Testis (tissue), 3 donors: ENCODE results near the gene DENND10. TPM values are rescaled to one million over a fixed set of nuclear protein-coding genes. Genes with fewer than 3 reads are reported as not detected.
A peak's percentile ranks its signal among the peaks of the same experiment; 100 is the strongest.
"Not testable (repeated sequence)": the region's sequence is repeated elsewhere in the genome, so short reads cannot be mapped to it uniquely, and the experiment has no call there.

Source experiments
- DNase-seq: peaks from one replicate; pipeline ENCODE4 v3.0.0-alpha.2; 2019
- H3K27ac ChIP-seq, 2 donors: fragments of 200-600 bp; sonication (generic); one replicate each; pipeline ENCODE4 v1.5.1; 2019
- H3K27me3 ChIP-seq: fragments of 200-600 bp; sonication (generic); one replicate; pipeline ENCODE4 v1.5.1; 2019
- H3K36me3 ChIP-seq: fragments of 200-600 bp; sonication (generic); one replicate; pipeline ENCODE4 v1.5.1; 2017; ENCODE audit warnings: low read depth; ENCODE audit errors: missing control alignments
- H3K4me1 ChIP-seq: fragments of 200-600 bp; sonication (generic); one replicate; pipeline ENCODE4 v1.5.1; 2019
- H3K4me3 ChIP-seq, 2 donors: fragments of 200-600 bp; sonication (generic); one replicate each; pipeline ENCODE4 v1.5.1; 2017 to 2019
- H3K9me3 ChIP-seq: fragments of 200-600 bp; sonication (generic); one replicate; pipeline ENCODE4 v1.5.1; 2017
- CTCF ChIP-seq, 3 experiments: fragments of 450-650 bp in 2 of 3; fragments of 200-600 bp in 1 of 3; sonication (generic) in 1 of 3; IDR thresholded peaks; one replicate each; pipeline ENCODE4 v1.5.1; 2016 to 2019; ENCODE audit warnings: antibody characterized with exemption in 3 of 3, mild to moderate bottlenecking in 2 of 3, moderate library complexity in 1 of 3
- POLR2A ChIP-seq: fragments of 450-650 bp; IDR thresholded peaks from one replicate; pipeline ENCODE4 v1.6.1; 2017; ENCODE audit warnings: antibody characterized with exemption, mild to moderate bottlenecking, moderate library complexity
- WGBS, 2 donors: methylation state at CpG; one replicate each; pipeline ENCODE4 v1.1.5; 2018; 5-methylcytosine and 5-hydroxymethylcytosine counted together
- intact Hi-C: fragments of 100-400 bp; cut with DNase I; formaldehyde crosslinking; loops from one replicate; pipeline ENCODE4 v1.15.1; 2023; ENCODE audit warnings: low total_unique reads
- polyA plus RNA-seq: library from polyadenylated mRNA; stranded (reverse); fragments of 350-450 nt; fragmentation: Illumina TruSeq; extraction: RNeasy Lipid Tissue Mini Kit (QIAGEN cat#74804); gene quantifications from one replicate; pipeline ENCODE4 v1.2.3, GENCODE V29; 2014; ENCODE audit warnings: low read depth, low replicate concordance; ENCODE audit not compliant: insufficient read depth
- total RNA-seq, 2 donors: library from RNA; depleted of rRNA; stranded (reverse); fragments of >200 nt; gene quantifications; one replicate each; pipeline ENCODE4 v1.2.3, GENCODE V29; 2016

The DENND10 gene
- total and polyA plus RNA-seq, 3 donors from 2014 or later, result 18.9 to 29.6 (median 27.3) TPM

- no peak for DNase-seq
- Histone ChIP-seq H3K9me3 (no peaks in the 10 kb centered on the region), H3K36me3 (no peaks in the 10 kb centered on the region), H3K4me1 (no peaks in the 10 kb centered on the region), H3K27ac (no peak overlapping the region), H3K27me3 (no peaks in the 10 kb centered on the region), H3K4me3 (no peak overlapping the region)
- TF ChIP-seq CTCF (IDR thresholded peaks at IDR 0.05), result no peak
- no peak for TF ChIP-seq POLR2A
- intact Hi-C loops, result no loop called here
- 87 to 90% methylated on average over 7 of the region's 7 CpGs for WGBS, 2 donors
These were observed 32.2 kb downstream of the DENND10 start for GRCh38 chr10:119136084-119136483.

- DNase-seq, H3K27ac ChIP-seq, H3K4me3 ChIP-seq, H3K9me3 ChIP-seq, H3K36me3 ChIP-seq, H3K27me3 ChIP-seq, intact Hi-C loops, H3K4me1 ChIP-seq: not testable (repeated sequence)
- WGBS, 2 donors, result 76 to 78% methylated on average over 8 of the region's 8 CpGs
These were observed 34.0 kb downstream of the DENND10 start for GRCh38 chr10:119137878-119138277.

GRCh38 chr10:119138346-119139306, 34.7 kb downstream of the DENND10 start:
- intact Hi-C loops, result no loop called here
- Histone ChIP-seq H3K36me3 (no peaks in the 10 kb centered on the region), H3K27me3 (no peaks in the 10 kb centered on the region), H3K27ac (no peak overlapping the region), H3K9me3 (no peaks in the 10 kb centered on the region), H3K4me1 (no peaks in the 10 kb centered on the region), H3K4me3 (no peak overlapping the region)
- TF ChIP-seq POLR2A (no peak), CTCF (IDR thresholded peaks at IDR 0.05) (no peak)
- 77 to 82% methylated on average over 16 of the region's 16 CpGs for WGBS, 2 donors
- no peak for DNase-seq

GRCh38 chr10:119139464-119140067, 35.7 kb downstream of the DENND10 start:
- TF ChIP-seq CTCF (IDR thresholded peaks at IDR 0.05), result peak in 1 of 3 experiments; percentile 22
- TF ChIP-seq POLR2A, result no peak
- Histone ChIP-seq H3K9me3 (no peaks in the 10 kb centered on the region), H3K36me3 (no peaks in the 10 kb centered on the region), H3K27ac (no peak overlapping the region), H3K4me3 (no peak overlapping the region), H3K27me3 (no peaks in the 10 kb centered on the region), H3K4me1 (no peaks in the 10 kb centered on the region)
- intact Hi-C loops, result no loop called here
- 88 to 91% methylated on average over 8 to 13 of the region's 13 CpGs for WGBS, 2 donors
- peak; percentile 44 for DNase-seq

- no peak for DNase-seq
- no peaks in the 10 kb centered on the region for H3K36me3 ChIP-seq
- intact Hi-C loops, result no loop called here
- no peaks in the 10 kb centered on the region for H3K27me3 ChIP-seq
- no peak overlapping the region for H3K27ac ChIP-seq
- TF ChIP-seq CTCF (IDR thresholded peaks at IDR 0.05), result no peak
- no peak for TF ChIP-seq POLR2A
- H3K4me3 ChIP-seq, result no peak overlapping the region
- H3K4me1 ChIP-seq, result no peaks in the 10 kb centered on the region
- H3K9me3 ChIP-seq, result no peaks in the 10 kb centered on the region
- WGBS, 2 donors, result 80% methylated on average over 21 of the region's 21 CpGs
These were observed 36.8 kb downstream of the DENND10 start for GRCh38 chr10:119140603-119141245.
